HG02678 (cell line): ENCODE measurements around the gene ROMO1.
"Not testable (repeated sequence)": the region's sequence is repeated elsewhere in the genome, so short reads cannot be mapped to it uniquely, and the experiment has no call there.

Experiments
- ATAC-seq: cut with Tn5 transposase; IDR thresholded peaks from one replicate; pipeline ENCODE4 v1.9.1; 2021; ENCODE audit warnings: mild to moderate bottlenecking, moderate library complexity; ENCODE audit not compliant: unreplicated experiment

ROMO1 gene

GRCh38 chr20:35744492-35744841 lies 45.3 kb downstream of the ROMO1 start:
- ATAC-seq = not testable (repeated sequence)
